Stimulated activated CD8-positive, alpha-beta memory T cell treated with anti-CD3 and anti-CD28 coated beads, Interleukin-2, amount 100 ng/mL, for 48 hours (primary cell): ENCODE data around the gene NCOA7.
"Not testable (repeated sequence)": the region's sequence is repeated elsewhere in the genome, so short reads cannot be mapped to it uniquely, and the experiment has no call there.

Source experiments
- DNase-seq, 2 donors: peaks; one replicate each; pipeline ENCODE4 v3.0.0-alpha.2; 2020; ENCODE audit warnings: low read depth in 2 of 2

The NCOA7 gene

DNA sequence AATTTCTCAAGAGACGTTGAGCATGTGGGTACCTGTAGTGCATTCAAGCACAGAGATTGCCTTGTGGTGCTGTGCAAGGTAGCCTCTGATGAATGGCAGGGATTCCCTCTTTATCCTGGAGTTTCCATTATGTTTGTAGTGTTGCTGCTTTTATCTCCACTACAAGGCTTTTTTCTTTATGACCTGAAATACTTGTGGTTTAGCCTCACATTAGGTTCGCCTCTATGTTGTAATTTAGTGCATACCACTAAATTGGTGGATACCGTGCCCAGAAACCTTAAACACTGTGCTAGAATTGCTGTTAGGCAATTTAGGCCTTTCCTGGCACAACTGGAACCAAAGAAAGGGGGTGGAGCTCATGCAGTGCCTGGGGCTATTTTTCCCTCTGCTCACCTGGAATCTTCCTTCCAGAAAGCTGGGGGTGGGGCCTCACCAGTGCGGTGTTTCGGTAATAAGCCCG, 76.8 kb downstream of the NCOA7 start:
- no peak for DNase-seq

DNA sequence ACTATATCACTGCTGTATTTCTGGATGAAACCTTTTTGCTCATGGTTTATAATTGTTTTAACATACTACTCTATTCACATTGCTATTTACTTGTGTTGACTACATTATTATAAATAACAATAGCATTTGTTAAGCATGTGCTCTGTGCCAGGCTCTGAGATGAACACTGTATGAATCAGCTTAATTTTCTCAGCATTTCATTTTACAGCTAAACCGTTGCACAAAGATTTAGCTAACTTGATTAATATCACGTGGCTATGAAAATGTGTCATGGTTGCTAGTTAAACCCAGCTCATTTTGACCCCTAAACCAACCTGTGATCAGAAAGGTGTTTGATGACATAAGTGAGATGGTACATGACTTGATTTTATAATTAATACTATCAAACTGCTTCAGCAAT, 77.5 kb downstream of the NCOA7 start:
- no peak for DNase-seq

DNA sequence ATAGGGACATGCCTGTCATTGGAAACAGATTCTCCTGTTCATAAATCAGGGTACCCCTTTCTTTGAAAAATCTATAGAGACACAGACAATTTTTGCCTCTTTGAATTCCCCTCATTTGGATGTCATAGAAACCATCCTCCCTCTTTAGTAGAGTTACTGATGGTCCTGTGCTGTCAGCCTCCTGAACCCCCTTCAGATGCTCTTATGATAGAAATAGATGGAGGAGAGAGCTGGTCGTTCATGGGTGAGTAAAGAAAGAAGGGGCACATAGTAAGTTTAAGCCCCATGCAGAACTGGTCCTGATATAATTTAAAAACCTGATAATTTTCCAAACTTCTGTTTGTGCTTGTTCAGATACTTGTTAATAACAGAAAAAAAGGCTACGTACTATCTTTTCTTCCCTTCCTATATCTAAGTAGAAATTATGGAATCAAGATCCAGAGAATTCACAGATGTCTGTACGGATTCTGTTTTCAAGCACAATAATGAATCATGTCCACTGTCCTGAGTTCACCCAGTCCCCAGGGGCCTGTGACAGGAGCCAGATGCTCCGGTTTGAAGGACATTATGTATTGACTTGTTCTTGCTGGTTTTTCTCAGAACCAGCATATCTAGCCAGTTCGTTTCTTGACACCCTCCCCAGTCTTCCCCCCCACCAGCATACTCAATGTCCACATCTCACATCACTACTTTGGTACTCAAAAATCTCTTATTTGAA, 78.1 kb downstream of the NCOA7 start:
- DNase-seq: no peak

DNA sequence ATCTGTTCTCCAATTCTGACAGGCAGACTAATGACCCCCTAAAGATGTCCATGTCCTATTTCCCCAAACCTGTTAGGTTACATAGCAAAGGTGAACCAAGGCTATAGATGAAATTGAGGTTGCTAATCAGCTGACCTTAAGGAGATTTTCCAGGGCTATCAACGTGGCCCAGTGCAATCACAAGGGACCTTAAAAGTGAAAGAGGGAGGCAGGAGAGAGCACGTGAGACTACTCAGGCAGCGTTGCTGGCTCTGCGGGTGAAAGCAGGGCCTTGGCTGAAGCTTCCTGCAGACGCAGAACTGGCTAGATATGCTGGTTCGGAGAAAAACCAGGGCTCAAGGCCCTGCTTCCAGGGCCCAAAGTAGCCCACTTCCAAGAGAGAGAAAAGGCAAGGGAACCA, 78.7 kb downstream of the NCOA7 start:
- DNase-seq: no peak

DNA sequence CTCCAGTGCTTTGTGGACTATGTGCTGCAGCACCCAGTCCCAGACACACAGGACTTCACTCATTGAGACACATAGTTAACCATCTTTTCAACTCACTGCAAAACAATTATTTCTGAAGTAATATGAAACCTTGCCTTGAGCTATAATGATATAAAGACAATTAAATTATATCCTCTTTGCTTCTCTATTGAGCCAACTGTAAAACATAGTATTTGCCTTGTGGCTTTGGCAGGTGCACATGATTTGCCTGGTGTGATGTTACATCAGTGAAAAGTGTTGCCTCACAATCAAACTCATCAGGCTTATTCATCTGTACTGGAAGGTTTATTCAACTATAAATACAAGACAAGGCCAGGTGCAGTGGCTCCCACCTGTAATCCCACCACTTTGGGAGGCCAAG, 80.6 kb downstream of the NCOA7 start:
- DNase-seq: no peak

DNA sequence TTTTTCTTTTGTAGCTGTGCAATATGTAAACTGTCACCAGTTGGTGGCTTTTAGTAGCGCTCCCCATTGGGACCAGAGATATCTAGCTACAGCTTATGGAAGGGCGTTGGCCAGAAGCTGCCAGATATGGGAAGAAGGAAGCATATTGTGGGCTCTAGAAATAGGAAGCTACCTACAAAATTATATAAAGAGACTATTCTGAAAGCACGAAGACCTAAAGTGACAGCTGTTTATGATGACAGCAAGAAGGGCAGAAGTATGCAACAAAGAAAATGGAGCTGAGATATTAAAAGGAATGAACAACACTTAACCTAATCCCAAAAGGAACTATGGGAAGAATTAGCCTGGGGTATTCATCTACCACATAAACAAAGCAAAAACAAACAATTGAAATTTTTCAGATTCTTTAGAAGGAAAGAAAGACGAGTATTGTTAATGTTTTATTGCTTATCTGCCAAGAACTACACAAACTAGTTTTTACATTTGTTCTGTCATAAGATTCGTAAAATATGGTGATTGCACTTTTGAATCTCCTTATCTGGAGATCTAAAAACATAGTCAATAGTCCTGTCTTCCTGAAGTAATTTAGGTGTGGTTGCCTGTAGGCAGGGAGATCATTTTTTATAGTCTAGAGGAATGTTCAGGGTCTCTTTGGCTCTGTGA, 81.6 kb downstream of the NCOA7 start:
- DNase-seq: no peak

DNA sequence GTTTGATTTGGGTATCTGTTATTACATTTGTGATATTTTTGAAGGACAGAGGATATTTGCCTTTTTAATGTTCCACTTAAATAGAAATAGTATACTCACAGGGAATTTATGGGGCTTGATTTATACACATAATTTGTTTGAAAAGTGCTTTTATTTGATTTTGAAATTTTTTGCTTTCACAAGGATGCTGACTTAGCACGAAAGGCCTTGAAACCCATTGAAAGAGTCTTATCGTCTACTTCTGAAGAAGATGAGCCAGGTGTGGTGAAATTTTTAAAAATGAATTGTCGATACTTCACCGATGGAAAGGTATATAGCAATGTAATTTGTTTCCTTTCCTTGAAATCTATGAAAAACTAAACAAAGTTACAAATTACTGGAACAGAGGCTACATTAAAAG, 91.5 kb downstream of the NCOA7 start:
- DNase-seq: no peak

DNA sequence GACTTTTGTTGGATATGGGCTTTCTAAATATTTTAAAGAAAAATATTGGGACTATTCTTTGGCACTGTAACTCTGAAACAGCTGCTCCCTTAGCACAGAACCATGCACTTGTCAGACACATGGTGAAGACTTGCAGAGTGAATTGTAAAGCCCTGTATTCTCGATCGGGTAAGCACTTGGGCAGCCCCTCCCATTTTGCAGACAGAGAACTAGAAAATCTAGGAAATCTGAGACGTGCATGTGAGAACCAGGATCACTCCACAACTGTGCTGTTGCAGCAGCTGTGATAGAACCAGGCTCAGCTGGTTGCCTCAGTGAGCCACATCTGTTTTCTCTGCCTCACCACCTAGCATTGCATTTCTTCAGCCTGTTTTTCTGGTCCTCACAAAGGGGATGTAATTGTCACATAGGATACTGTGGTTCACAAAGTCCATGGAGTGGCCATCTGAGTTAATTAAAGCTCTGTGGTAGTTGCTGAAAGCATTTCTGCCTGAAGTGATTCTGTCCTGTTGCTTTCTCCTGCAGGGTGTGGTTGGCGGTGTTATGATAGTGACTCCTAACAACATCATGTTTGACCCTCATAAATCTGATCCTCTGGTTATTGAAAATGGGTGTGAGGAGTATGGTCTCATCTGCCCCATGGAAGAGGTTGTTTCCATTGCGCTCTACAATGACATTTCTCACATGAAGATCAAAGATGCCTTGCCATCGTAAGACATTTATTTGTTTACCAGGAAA, 94.0 kb downstream of the NCOA7 start:
- DNase-seq: no peak

DNA sequence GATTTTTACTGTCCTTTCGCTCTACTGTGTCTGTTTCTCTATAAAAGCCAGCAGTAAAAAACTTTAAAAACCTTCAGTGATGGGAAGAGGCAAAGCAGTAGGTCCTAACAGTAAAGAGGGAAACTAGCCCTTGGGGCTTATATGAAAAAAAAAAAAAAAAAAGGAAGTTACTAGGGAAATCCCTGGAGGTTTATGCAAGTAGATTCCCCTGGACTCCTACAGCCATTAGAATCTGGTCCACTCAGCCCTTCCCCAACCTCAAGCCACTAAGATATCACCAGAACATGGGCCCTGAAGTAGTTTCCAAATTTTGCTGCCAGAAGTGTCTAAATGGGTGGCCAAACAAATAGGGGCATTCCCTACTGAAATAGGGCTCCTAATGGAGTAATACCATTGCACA, 95.3 kb downstream of the NCOA7 start:
- no peak for DNase-seq

DNA sequence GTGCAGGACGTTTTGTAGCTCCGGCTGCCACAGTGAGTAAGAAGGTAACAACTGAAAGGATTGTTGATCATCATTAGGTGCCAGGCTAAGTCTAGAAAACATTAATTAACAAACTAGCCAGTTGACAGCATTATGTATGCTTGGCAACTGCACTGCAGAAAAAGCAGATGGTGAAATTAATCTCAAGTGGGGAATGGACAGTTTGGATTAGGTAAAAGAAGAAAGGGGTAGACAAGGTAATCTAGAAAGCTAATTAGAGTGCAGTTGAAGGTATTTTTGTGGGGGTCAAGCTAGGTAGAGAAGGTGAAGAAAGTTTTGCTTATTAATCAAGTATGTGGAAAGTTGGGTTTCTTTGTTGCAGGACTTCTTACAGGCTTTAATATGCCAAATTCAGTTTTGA, 96.2 kb downstream of the NCOA7 start:
- DNase-seq: no peak

DNA sequence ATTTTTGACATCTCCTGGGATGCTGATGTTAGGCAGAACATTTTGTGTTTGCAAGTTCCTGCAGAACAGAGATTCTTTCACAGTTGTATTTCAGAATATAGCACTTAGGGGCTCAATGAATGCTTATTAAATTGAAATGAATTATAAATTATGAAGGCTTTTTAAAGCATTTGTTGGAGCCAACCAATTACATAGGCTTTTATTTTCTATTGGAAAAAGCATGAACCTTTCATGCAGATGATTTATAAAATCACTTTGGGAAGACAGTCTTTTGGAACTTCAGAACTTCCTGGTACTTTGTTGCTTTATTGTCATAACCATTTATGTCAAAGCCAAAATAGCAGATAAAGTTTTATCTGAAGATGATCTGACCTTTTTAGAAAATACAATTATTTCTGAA, 96.6 kb downstream of the NCOA7 start:
- no peak for DNase-seq

DNA sequence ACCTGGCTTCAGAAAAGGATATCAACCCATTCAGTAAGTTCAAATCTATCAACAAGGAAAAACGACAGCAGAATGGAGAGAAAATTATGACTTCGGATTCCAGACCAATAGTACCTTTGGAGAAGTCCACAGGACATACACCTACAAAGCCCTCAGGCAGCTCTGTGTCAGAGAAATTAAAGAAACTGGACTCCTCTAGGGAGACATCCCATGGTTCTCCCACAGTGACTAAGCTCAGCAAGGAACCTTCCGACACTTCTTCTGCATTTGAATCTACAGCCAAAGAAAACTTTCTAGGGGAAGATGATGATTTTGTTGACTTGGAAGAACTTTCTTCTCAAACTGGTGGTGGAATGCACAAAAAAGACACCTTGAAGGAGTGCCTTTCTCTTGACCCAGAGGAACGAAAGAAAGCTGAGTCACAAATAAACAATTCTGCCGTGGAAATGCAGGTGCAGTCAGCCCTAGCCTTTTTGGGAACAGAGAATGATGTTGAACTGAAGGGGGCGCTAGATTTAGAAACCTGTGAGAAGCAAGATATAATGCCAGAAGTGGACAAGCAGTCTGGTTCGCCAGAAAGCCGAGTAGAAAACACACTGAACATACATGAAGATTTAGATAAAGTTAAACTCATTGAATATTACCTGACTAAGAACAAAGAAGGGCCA, 98.4 kb downstream of the NCOA7 start:
- no peak for DNase-seq

DNA sequence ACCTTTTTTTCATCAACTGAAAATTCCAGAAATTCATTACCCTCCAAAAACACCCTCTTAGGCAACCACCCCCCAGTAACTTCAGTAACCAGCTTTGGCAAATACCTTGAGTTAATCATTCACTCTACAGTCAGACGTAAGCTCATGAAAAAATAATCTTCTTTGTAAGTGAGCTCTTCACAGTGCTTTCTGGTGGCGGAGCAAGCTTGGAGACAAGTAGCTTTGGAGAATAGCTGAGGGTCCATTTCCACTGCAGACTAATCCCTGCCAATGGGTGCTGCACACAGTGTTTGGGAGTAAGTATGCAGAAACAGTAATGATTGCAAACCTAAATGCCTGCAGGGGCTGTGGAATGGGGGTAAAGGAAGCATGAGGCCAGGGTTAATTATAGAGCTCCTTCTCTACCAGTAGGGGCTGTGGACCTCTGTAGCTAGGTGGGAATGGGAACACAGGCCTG, 109.0 kb downstream of the NCOA7 start:
- DNase-seq: no peak

DNA sequence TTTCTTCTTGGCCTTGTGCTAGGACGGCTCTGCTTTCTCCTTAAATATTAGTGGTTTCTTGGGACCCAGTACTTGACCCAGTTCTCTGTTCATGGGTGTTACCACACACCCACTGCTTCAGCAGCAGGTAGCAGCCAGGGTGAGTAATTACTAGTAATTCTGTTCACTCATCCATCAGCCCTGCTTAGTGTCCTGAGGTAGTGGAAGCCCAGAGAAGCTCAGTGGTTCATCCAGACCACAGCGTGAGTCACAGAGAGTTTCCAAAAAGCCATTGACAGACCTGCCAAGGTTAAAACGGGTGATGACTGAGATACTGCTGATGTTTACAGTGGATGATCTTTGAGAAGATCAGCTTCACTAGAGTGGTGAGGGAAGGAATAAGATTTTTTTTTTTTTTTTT, 114.1 kb downstream of the NCOA7 start:
- DNase-seq: peak; percentile 41 to 51

DNA sequence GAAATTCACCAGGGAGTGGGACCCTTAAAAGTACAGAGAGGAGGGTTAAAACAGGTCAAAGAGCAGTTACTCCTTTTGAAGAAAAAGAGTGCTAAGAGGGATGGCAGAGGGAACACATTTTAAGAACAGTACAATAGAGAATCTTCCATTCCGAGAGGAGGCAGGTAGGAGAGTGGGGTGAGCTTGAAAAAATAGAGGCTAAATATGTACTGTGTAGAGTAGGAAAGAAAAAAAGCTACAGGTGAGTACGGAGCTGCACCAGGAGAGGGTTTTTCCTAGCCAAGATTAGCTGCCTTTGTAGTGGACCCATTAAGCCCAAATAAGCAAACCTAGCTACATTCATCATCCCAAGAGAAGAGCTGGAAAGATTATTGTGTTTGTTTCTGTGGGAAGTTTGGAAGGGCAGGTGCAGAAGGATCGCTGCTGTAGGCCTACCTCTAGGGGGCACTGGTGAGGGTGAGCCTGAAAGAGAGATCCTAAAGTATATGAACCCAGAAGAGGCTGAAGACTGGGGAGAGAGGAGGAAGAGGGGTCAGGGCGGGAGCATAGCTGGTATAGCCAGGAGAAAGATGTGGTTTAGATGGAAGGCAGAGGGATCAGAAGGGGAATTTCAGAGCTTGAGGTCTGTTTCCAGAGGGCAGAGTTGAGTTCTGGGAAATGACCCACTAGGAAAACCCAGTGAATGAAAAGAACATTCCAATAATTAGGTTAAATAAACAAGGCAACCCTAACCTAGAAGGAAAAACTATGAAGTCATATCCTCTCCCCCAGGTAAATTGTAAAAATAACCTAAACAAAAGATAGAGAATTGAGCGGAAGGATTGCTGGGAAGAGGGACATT, 115.6 kb downstream of the NCOA7 start:
- peak in 1 of 2 donors; percentile 28 for DNase-seq

DNA sequence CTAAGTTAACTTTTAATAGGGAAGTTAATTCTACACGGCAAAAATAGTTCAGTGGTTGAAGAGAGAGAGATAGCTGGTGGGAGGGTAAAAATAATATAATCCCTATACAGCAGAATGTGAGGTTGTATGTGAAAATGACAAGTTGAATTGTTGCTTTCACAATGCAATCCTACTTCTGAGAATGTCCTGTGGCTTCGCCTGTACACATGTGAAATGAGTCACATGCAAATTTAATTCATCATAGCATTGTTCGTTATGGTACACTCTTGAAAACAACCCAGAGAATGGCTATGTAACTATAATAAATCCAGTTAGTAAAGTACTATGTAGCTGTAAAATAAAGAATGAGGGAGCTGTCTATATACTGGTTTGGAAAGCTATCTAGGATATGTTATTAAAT, 119.8 kb downstream of the NCOA7 start:
- no peak for DNase-seq

DNA sequence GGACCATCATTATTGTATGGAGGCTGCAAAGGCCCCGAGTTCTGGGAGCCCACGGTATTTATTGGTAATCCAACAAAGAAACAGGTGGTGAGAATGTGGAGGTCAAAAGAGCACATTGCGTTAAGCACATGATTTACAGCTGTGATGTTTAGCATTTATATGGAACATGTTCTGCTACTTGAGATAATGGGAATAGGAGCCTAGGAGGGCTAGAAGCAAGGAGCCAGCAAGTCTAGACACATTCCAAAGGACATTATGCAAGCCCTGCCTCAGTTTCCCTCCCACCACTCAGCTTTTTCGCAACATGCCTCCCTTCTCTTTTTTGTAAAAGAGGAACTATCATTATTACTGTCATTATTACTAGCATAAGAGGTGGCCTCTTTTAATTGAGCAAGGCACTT, 120.3 kb downstream of the NCOA7 start:
- not testable (repeated sequence) for DNase-seq

DNA sequence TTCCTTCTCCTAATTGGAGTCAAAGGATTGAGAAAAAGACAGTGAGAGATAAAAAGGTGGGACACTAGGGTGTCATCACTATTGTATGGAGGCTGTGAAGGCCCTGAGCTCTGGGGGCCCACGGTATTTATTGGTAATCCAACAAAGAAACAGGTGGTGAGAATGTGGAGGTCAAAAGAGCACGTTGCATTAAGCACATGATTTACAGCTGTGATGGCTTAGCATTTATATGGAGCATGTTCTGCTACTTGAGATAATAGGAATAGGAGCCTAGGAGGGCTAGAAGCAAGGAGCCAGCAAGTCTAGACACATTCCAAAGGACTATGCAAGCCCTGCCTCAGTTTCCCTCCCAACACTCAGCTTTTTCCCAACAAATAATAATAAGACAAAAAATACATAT, 121.7 kb downstream of the NCOA7 start:
- DNase-seq: not testable (repeated sequence)

DNA sequence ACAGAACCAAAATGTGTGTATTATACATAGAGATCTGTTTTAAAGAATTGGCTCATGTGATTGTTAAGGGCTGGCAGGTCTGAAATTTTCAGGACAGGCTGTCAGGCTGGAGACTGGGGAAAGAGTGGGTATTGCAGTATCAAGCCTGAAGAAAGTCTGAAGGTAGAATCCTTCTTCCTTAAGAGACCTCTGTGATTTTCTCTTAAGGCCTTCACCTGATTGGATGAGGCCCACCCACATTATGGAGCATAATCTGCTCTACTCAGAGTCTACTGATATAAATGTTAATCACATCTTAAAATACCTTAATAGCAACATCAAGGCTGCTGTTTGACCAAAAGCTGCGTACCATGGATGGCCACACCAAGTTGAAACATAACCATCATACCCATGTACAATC, 122.4 kb downstream of the NCOA7 start:
- no peak for DNase-seq

DNA sequence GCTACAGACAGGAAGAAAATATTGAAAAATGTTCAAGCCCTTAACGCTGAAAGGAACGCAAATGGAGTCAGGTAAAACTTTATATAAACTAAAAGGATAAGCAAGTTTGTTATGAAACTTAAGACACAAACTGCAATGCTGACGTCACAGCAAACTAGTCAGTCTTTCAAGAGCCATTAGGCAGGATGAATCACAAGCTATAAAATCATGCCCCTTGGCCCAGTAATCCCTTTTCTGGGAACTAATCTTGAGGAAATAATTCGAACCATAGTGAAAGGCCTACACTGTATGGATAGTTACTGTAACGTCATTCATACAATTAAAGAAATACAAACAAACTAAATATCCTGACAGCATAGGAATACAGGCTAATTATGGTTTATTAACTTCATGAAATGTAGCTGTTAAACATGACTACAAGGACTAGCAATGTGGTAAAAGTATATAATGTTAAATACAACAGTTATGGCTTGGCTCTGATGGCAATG, 123.1 kb downstream of the NCOA7 start:
- no peak for DNase-seq

DNA sequence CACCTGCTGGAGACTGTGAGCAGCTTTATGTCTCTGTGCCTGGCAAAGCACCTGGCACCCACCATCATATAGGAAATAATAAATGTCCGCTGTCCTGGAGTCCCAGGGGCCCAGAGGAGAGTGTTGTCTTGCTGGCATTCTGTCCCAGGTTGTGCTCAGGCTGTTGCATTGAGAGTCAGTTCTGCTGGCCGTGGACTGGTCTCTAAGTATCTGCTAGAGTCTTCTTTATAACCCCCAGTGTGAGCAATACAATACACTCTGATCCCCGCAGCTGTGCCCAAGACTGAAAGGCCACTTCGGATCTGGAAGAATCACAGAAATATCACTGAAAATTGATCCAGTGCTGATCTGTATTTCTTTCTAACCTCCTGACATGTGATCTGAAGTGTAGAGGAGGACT, 127.5 kb downstream of the NCOA7 start:
- DNase-seq: no peak
